ENCODE results near the gene ARSB.

DNA sequence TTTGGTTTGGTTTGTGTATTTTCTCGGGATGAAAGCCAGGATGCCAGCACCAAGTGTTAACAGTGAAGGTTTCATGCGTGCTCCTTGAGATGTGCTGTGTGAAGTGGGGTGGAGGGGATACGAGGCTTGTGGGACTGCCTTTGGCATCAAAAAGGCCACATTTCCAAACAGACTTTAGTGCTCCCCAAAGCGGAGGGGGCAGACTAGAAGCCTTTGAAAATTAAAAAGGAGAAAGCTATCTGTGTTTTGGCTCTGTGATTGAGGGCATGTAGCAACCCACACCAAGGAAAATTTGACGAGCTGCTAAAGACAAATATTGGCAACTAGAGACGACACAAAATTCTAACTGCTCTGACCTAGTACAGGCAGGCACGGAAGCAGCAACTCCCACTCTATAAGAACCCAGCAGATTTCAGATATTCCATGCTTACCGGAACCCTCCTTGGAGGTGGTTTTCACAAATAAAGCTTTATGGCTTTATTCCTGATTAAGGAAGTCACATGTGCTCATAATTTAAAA, 154.5 kb downstream of the ARSB start:
- TF ChIP-seq, protein P1, sequence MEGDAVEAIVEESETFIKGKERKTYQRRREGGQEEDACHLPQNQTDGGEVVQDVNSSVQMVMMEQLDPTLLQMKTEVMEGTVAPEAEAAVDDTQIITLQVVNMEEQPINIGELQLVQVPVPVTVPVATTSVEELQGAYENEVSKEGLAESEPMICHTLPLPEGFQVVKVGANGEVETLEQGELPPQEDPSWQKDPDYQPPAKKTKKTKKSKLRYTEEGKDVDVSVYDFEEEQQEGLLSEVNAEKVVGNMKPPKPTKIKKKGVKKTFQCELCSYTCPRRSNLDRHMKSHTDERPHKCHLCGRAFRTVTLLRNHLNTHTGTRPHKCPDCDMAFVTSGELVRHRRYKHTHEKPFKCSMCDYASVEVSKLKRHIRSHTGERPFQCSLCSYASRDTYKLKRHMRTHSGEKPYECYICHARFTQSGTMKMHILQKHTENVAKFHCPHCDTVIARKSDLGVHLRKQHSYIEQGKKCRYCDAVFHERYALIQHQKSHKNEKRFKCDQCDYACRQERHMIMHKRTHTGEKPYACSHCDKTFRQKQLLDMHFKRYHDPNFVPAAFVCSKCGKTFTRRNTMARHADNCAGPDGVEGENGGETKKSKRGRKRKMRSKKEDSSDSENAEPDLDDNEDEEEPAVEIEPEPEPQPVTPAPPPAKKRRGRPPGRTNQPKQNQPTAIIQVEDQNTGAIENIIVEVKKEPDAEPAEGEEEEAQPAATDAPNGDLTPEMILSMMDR (conservative IDR thresholded peaks at IDR 0.05) = no peak
- TF ChIP-seq EZH2 (IDR thresholded peaks at IDR 0.05; ENCODE audit: low read depth) = no peak

Measured in PC-9 (cell line).